ENCODE data around the gene GPD1.

The GPD1 gene

DNA sequence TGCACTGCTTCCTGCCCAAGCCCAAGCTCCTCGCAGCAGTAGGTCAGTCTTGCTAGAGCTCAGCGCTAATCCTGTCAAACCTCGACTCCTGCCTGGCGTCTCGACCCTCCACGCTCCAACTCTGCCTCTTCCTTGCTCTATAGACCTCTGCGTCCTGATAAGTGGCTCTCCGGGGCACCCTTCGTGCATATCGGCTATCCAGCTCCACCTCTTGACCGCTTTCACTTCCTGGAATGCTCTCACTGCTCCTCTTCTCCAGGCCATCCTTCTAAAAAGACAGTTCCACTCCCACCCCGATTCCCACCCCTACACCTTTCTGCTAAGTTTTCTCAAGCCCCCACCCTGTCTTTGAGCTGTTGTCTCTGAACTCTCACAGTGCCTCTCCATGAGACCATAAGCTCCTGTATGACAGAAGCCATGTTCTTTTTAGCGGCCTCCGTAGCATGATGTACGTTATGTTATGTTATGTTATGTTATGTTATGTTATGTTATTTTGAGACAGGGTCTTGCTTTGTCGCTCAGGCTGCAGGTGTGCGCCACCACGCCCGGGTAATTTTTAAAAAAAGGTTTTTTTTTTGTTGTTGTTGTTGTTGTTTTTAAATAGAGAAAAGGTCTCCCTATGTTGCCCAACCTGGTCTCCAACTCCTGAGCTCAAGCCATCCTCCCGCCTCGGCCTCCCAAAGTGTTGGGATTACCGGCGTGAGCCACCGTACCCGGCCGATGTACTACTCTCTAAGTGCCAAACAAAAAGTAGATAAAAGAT lies 8.8 kb downstream of the GPD1 start:
- TF ChIP-seq, protein P1, sequence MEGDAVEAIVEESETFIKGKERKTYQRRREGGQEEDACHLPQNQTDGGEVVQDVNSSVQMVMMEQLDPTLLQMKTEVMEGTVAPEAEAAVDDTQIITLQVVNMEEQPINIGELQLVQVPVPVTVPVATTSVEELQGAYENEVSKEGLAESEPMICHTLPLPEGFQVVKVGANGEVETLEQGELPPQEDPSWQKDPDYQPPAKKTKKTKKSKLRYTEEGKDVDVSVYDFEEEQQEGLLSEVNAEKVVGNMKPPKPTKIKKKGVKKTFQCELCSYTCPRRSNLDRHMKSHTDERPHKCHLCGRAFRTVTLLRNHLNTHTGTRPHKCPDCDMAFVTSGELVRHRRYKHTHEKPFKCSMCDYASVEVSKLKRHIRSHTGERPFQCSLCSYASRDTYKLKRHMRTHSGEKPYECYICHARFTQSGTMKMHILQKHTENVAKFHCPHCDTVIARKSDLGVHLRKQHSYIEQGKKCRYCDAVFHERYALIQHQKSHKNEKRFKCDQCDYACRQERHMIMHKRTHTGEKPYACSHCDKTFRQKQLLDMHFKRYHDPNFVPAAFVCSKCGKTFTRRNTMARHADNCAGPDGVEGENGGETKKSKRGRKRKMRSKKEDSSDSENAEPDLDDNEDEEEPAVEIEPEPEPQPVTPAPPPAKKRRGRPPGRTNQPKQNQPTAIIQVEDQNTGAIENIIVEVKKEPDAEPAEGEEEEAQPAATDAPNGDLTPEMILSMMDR (IDR thresholded peaks at IDR 0.05; ENCODE audit: low read depth, low read length), result no peak
- Histone ChIP-seq H3K27ac (peak overlapping the region; percentile 77), H3K4me3 (ENCODE audit: low read depth, low read length) (peak overlapping the region; percentile 72), H3K36me3 (0 out of 2 replicates have a peak, but pooled peaks cover 2% of the 10 kb centered on the region), H3K27me3 (ENCODE audit: insufficient read depth, low read depth, severe bottlenecking) (no peaks in the 10 kb centered on the region), H3K9me3 (ENCODE audit: severe bottlenecking) (no peaks in the 10 kb centered on the region)
- DNase-seq, result peak; percentile 70

DNA sequence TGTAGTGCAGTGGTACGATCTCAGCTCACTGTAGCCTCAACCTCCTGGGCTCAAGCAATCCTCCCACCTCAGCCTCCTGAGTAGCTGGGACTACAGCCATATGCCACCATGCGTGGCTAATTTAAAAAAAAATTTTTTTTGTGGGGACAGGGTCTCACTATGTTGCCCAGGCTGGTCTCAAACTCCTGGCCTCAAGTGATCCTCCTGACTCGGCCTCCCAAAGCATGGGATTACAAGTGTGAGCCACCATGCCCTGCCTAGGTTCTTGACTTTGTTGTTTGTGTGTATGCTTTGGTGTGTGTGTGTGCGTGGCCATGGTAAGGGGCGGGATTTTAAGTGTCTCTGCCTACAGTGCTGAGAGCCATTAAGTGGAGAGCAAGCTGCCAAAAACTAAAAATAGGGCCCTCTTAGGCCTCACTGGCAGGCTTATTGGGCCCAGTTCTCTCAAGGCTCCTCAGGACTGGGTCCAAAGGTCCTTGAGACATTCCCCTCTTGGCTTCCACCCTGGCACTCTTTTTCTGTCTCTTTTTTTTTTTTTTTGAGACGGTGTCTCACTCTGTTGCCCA lies 13.3 kb downstream of the GPD1 start:
- no peaks in the 10 kb centered on the region for H3K9me3 ChIP-seq (ENCODE audit: severe bottlenecking)
- no peaks in the 10 kb centered on the region for H3K27me3 ChIP-seq (ENCODE audit: insufficient read depth, low read depth, severe bottlenecking)
- TF ChIP-seq, protein P1 (IDR thresholded peaks at IDR 0.05; ENCODE audit: low read depth, low read length), result no peak
- no peak overlapping the region for H3K27ac ChIP-seq
- no peak overlapping the region for H3K4me3 ChIP-seq (ENCODE audit: low read depth, low read length)
- H3K36me3 ChIP-seq, result peaks cover 7% of the 10 kb centered on the region
- DNase-seq, result no peak

DNA sequence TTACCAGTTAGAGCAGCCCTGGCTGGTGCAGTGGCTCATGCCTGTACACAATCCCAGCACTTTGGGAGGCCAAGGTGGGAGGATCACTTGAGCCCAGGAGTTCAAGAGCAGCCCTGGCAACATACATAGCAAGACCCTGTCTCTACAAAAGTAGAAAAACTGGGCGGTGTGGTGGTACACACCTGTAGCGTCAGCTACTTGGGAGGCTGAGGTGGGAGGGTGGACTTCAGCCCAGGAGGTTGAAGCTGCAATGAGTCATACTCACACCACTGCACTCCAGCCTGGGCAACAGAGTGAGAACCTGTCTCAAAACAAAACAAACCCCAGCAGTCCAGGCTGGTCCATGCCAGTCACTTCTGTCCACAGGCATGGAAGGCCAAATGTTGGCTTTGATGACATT lies 15.6 kb downstream of the GPD1 start:
- DNase-seq, result no peak
- no peak overlapping the region; the same call in 1 of the 2 replicates for H3K27ac ChIP-seq

DNA sequence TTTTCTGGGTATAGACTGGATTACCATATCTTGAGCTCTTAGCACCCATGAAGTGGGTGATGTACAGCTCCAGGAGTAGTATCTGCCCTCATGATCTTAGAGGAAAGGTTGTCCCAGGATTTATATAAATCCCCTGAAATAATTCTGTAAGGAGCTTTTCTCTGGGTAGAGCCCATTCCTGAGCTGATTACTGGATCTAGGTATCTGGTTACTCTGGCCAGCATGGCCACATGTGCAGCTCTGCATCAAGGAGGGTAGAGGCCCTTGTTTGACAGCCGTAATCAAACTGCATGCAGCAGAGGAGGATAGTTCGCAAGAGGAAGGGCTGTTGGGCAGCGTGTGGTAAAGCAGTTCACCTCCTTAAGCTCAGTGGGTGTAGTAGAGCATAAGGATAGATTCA lies 16.7 kb downstream of the GPD1 start:
- peak; percentile 88 for DNase-seq
- TF ChIP-seq, protein P1 (IDR thresholded peaks at IDR 0.05; ENCODE audit: low read depth, low read length), result no peak
- Histone ChIP-seq H3K36me3 (peaks cover 16% of the 10 kb centered on the region), H3K27me3 (ENCODE audit: insufficient read depth, low read depth, severe bottlenecking) (no peaks in the 10 kb centered on the region), H3K4me3 (ENCODE audit: low read depth, low read length) (no peak overlapping the region), H3K9me3 (ENCODE audit: severe bottlenecking) (no peaks in the 10 kb centered on the region), H3K27ac (peak overlapping the region; percentile 41)

More for the DNA sequence above, 15.6 kb downstream of the GPD1 start:
- Histone ChIP-seq H3K9me3 (ENCODE audit: severe bottlenecking) (no peaks in the 10 kb centered on the region), H3K4me3 (ENCODE audit: low read depth, low read length) (no peak overlapping the region), H3K27me3 (ENCODE audit: insufficient read depth, low read depth, severe bottlenecking) (no peaks in the 10 kb centered on the region), H3K36me3 (peaks cover 15% of the 10 kb centered on the region)
- TF ChIP-seq, protein P1 (IDR thresholded peaks at IDR 0.05; ENCODE audit: low read depth, low read length), result no peak

DNA sequence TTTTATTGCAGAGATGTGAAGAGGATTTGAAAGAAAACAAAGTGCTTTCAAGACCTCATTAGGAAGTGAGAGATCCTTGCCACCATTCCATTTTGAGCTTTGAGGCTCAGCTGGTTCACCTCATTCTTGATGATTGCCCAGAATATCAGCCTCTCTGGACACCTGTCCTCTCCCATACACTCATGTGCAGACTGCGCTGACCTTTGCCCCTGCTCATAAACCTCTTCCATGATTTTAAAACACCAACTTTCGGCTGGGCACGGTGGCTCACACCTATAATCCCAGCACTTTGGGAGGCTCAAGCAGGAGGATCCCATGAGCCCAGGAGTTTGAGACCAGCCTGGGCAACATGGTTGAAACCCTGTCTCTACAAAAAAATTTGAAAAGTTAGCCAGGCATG lies 17.1 kb downstream of the GPD1 start:
- H3K36me3 ChIP-seq, result peaks cover 18% of the 10 kb centered on the region
- TF ChIP-seq, protein P1 (IDR thresholded peaks at IDR 0.05; ENCODE audit: low read depth, low read length), result no peak
- no peaks in the 10 kb centered on the region for H3K9me3 ChIP-seq (ENCODE audit: severe bottlenecking)
- H3K27me3 ChIP-seq (ENCODE audit: insufficient read depth, low read depth, severe bottlenecking), result no peaks in the 10 kb centered on the region
- H3K27ac ChIP-seq, result peak overlapping the region; percentile 2
- H3K4me3 ChIP-seq (ENCODE audit: low read depth, low read length), result no peak overlapping the region
- DNase-seq, result peak; percentile 12

Data from WERI-Rb-1 (cell line).